Caki2 (cell line): Measurements from ENCODE around the gene ATIC. TPM values are rescaled to one million over a fixed set of nuclear protein-coding genes. Genes with fewer than 3 reads are reported as not detected.

Experiments
- DNase-seq: peaks from one replicate; pipeline ENCODE4 v3.0.0-alpha.2; 2015; ENCODE audit warnings: low read depth
- in situ Hi-C: cut with HindIII; loops from 2 replicates; pipeline ENCODE4 v1.10.0; 2016; ENCODE audit warnings: low sequenced_read_pairs, low pct_unique_long_range_greater_than_20kb, mixed read lengths
- total RNA-seq: library from RNA; depleted of rRNA; stranded (reverse); fragments of >200 nt; shearing (Covaris generic); gene quantifications from 2 replicates; pipeline ENCODE4 v1.2.3, GENCODE V29; 2014; ENCODE audit warnings: low replicate concordance

The ATIC gene
- total RNA-seq, 1 experiment from 2014 or later, result 55.3 TPM

GRCh38 chr2:215368493-215368809 lies 56.6 kb downstream of the ATIC start:
- in situ Hi-C loops, result no loop called here
- DNase-seq, result no peak

DNA sequence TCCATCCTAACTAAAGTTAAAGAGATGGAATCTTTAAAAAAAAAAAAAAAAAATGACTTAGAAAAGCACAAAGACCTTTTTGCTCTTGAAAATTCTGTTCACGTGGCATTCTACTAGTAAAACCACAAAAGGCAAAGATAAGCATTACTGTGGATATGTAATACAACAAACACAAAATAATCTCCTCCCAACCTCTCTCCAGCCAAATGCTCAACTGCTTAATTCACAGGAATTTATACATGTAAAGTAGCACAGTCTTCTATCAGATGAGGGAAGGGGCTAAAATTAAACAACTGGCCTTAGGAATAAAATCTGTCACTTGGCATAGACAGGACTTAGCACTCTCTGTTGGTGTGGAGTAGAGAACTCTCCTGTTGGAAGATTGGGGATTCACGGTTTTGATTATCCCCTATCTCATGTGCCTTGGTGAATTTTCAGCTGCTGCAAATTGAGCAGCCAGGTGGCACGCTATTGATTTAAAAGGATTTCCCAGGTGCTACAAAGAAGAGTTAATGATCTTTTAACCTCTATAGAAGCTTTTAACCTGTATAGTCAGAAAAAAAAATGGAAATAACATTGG lies 57.4 kb downstream of the ATIC start:
- peak; percentile 25 for DNase-seq
- in situ Hi-C loops, result no loop called here

DNA sequence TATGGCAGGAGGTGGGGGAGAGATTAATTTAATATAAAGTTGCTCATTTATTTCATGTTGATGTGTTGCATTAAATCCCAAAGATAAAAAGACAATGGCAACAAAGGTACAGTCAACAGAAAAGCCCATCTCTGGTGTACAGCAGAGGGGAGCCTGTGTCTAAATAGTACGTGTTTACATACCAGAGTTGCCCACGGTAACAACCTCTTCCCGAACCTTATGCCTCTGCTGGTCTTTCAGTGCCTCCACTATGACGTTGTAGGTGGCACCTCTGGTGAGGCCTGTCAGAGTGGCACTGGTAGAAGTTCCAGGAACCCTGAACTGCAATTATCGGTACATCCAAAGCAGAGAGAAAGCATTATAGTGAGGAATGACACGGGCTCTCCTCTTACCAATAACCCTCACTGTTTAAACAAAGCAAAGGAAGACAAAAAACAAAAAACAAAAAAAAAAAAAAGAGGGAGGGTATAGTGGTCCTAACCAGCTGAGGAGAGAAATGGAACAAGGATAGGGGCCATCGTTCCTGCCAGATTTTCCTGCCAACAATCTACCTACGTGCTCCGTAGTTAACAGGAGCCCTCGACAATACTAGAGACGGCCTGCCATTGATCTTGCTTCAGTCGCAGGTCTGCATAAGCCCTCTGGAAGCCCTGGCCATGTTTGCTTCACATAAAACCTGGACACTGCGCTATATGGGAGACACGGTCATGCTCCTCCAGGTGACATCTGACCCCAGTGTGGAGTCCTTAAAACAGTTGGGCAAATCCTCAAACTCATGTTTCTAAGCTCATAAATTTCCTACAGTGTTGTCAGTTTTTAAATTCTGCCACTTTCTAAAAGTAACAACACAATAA lies 58.5 kb downstream of the ATIC start:
- peak; percentile 22 for DNase-seq
- in situ Hi-C loops, result no loop called here

DNA sequence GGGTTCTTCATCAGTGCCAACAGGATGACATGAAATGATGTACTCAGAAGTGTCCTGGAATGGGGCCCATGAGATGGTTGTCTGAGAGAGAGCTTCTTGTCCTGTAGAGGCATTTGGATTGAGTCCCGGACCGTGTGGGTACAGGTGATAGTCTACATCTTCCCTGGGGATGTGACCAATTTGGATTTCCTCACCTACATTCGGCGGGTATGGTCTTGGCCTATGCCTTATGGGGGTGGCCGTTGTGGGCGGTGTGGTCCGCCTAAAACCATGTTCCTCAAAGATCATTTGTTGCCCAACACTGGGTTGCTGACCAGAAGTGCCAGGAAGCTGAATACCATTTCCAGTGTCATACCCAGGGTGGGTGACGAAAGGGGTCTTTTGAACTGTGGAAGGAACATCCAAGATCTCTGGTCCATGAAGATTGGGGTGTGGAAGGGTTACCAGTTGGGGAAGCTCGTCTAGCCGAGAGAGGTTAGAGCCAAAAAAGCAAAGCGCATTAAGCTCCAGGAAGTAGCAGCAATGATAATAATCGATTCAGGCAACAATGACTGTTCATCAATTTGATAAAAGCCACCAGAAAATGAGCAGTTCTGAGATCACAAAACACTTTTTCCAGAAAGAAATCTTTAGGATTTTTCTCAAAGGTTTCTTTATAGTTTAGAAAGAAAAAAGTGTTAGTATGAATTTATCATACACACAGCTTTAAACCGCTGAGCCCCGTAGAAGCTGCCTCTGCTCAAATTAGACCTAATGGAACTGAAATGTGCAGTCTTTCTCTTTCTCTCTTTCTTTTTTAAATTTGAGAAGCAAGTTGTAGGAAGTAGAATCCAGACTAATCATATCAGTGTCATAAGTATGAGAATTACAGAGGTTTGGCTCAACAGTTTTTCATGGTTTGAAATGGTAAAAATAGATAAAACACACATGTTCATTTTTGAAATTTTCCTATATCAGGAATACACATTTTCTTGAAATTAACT lies 60.3 kb downstream of the ATIC start:
- peak; percentile 25 for DNase-seq
- in situ Hi-C loops, result no loop called here

DNA sequence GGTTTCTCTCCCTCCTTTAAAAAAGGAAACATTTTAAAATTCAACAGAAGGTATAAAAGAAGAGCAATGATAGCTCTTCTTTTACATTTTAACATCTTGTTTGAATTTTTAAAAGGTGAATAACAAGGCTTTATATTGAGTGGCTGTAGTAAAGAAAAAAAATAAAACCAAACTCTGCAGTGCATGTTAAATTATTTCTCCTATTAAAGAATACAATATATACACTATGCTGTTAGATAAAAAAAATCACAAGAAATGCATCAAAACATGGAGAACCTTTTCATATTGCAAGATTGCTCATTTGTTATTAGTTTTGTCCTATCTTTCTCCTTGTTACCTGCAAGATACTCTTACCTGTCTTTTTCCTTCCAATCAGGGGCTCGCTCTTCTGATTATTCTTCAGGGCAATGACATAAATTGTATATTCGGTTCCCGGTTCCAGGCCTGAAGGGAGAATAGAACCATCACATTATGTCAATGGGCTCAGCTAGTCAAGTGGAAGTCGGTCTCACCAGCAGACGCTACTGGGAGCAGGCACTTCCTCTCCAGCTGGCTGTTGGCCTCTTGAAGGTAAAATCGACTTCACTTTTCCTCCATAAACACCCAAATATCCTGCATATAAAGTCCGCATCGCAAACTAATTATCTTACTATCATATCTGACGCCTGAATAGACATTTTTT lies 61.2 kb downstream of the ATIC start:
- no peak for DNase-seq
- in situ Hi-C loops, result no loop called here

DNA sequence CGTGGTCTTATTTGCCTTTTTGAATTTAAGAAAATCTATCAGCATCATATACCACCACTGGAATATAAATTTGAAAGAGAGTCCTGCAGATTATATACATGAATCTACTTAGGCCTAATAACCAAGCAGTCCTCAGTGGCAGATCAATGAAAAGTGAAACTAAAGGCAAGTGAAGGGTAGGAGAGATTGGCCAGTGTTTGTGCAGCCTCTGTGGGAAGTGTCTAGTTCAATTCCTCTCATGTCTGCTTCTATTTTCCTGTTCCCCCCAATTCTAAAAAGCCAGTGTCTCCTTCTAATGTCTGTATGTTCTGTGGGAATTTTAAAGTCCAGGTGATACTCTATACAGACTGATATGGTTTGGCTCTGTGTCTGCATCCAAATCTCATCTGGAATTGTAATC lies 62.1 kb downstream of the ATIC start:
- in situ Hi-C loops, result no loop called here
- DNase-seq, result no peak

- no peak for DNase-seq
- in situ Hi-C loops, result no loop called here
Observed at GRCh38 chr2:215374642-215375466, 63.0 kb downstream of the ATIC start.

GRCh38 chr2:215375467-215375830 lies 63.6 kb downstream of the ATIC start:
- in situ Hi-C loops, result no loop called here
- DNase-seq, result no peak

GRCh38 chr2:215376103-215376780 lies 64.4 kb downstream of the ATIC start:
- in situ Hi-C loops, result no loop called here
- DNase-seq, result no peak

DNA sequence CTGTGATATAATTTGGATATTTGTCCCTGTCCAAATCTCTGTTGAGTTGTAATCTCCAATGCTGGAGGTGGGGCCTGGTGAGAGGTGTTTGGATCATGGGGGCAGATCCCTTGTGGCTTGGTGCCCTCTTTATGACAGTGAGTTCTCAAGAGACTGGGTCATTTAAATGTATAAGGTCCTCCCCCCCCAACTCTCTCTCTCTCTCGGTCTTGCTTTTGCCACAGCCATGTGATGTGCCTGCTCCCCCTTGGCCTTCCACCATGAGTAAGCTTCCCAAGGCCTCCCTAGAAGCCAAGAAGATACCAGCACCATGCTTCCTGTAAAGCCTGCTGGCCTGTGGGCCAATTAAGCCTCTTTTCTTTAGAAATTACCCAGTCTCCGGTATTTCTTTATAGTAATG lies 65.4 kb downstream of the ATIC start:
- in situ Hi-C loops, result no loop called here
- DNase-seq, result no peak

DNA sequence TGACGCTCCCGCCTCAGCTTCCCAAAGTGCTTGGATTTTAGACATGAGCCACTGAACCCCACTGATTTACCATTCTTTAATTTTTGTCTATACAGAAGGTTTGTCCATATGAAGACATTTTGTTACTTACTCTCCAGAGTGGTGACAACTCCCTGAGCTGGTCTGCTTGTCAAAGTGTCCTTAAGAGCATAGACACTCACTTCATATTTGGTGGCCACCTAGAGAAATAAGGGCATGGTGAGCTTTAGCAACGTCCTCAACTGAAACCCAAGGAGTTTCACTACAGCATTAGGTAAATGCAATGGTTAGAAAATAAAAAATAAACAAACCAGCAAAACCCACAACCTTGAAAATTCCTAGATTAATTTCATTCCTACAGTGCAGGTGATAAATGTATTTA lies 66.2 kb downstream of the ATIC start:
- in situ Hi-C loops, result no loop called here
- no peak for DNase-seq

- no peak for DNase-seq
- in situ Hi-C loops, result no loop called here
Observed at GRCh38 chr2:215379039-215379438, 67.2 kb downstream of the ATIC start.

DNA sequence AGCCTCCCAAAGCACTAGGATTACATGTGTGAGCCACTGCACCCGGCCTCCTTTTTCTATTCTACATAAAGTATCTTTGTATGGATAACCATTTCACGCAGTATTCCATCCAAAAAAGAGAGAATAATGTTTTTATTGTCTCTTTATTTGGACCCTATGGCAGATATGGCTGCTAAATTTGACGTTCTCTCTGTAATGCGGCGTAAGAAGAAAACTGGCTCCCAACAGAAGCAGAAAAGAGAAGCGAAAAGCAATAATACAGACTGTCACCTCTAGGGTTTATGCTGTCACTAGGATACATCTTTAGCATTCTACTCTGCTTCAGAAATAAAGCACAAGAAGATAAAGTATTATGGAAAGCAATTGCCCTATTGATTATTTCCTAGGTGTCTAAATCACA lies 68.1 kb downstream of the ATIC start:
- no peak for DNase-seq
- in situ Hi-C loops, result no loop called here

GRCh38 chr2:215380699-215381098 lies 68.8 kb downstream of the ATIC start:
- no peak for DNase-seq
- in situ Hi-C loops, result no loop called here

- DNase-seq, result no peak
- in situ Hi-C loops, result no loop called here
Observed at GRCh38 chr2:215382011-215382410, 70.2 kb downstream of the ATIC start.

- in situ Hi-C loops, result no loop called here
- DNase-seq, result no peak
Observed at GRCh38 chr2:215382480-215382879, 70.6 kb downstream of the ATIC start.

GRCh38 chr2:215383652-215384279 lies 71.9 kb downstream of the ATIC start:
- in situ Hi-C loops, result no loop called here
- no peak for DNase-seq
